Neural cell (in vitro differentiated cells): ENCODE measurements around the gene CNPPD1. TPM values are rescaled to one million over a fixed set of nuclear protein-coding genes. Genes with fewer than 3 reads are reported as not detected.

Source experiments
- H2AFZ ChIP-seq: fragments of 200-600, 300-800 bp; sonication (generic), shearing (Covaris generic); 2 replicates; pipeline ENCODE4 v1.6.0; 2014; ENCODE audit warnings: low read depth, mild to moderate bottlenecking, antibody characterized with exemption, low read length, moderate library complexity
- H3F3A ChIP-seq: fragments of 200-600 bp; shearing (Covaris generic); 2 replicates; pipeline ENCODE4 v1.6.1; 2016; ENCODE audit warnings: mild to moderate bottlenecking, moderate library complexity, mixed read lengths, antibody characterized with exemption, low read length; ENCODE audit not compliant: insufficient read depth, poor library complexity, severe bottlenecking
- H3K27ac ChIP-seq: fragments of 200-600, 300-800 bp; sonication (generic), shearing (Covaris generic); 2 replicates; pipeline ENCODE4 v1.5.1; 2014; ENCODE audit warnings: mild to moderate bottlenecking, low read length, moderate library complexity
- H3K27me3 ChIP-seq: fragments of 300-800, 200-600 bp; sonication (generic), shearing (Covaris generic); 2 replicates; pipeline ENCODE4 v1.6.0; 2014; ENCODE audit warnings: mild to moderate bottlenecking, low read depth, low read length, moderate library complexity; ENCODE audit not compliant: insufficient read depth
- H3K36me3 ChIP-seq: fragments of 300-800, 200-600 bp; sonication (generic), shearing (Covaris generic); 2 replicates; pipeline ENCODE4 v1.5.1; 2014; ENCODE audit warnings: mild to moderate bottlenecking, antibody characterized with exemption, low read length, moderate library complexity; ENCODE audit not compliant: insufficient read depth
- H3K4me2 ChIP-seq: fragments of 300-800, 200-600 bp; sonication (generic), shearing (Covaris generic); 2 replicates; pipeline ENCODE4 v1.6.0; 2014; ENCODE audit warnings: mild to moderate bottlenecking, low read length
- H3K4me3 ChIP-seq: fragments of 300-800, 200-600 bp; sonication (generic), shearing (Covaris generic); 2 replicates; pipeline ENCODE4 v1.5.1; 2014; ENCODE audit warnings: mild to moderate bottlenecking, low read length, moderate library complexity
- H3K79me2 ChIP-seq: fragments of 200-600 bp; shearing (Covaris generic); replicated peaks from 2 replicates; pipeline ENCODE4 v1.6.0; 2014; ENCODE audit warnings: mild to moderate bottlenecking, low read length, moderate library complexity; ENCODE audit not compliant: insufficient read depth
- H3K9ac ChIP-seq: fragments of 300-800, 200-600 bp; sonication (generic), shearing (Covaris generic); 2 replicates; pipeline ENCODE4 v1.6.1; 2016; ENCODE audit warnings: mild to moderate bottlenecking, low read length, mixed read lengths
- H3K9me2 ChIP-seq: fragments of 200-600 bp; shearing (Covaris generic); 2 replicates; pipeline ENCODE4 v1.6.1; 2016; ENCODE audit warnings: mild to moderate bottlenecking, low read length, mixed read lengths; ENCODE audit not compliant: insufficient read depth
- H3K9me3 ChIP-seq: fragments of 200-600, 300-800 bp; sonication (generic), shearing (Covaris generic); 2 replicates; pipeline ENCODE4 v1.6.1; 2016; ENCODE audit warnings: mild to moderate bottlenecking, mixed run types, low read length, moderate library complexity, mixed read lengths
- H4K20me1 ChIP-seq: fragments of 200-600 bp; shearing (Covaris generic); 2 replicates; pipeline ENCODE4 v1.6.1; 2016; ENCODE audit warnings: mild to moderate bottlenecking, mixed run types; ENCODE audit not compliant: insufficient read depth
- EP300 ChIP-seq: fragments of 450-650 bp; conservative IDR thresholded peaks from 2 replicates; pipeline ENCODE4 v1.6.1; 2014; ENCODE audit warnings: antibody characterized with exemption, mild to moderate bottlenecking, moderate library complexity; ENCODE audit not compliant: poor library complexity, severe bottlenecking
- EZH2 ChIP-seq: fragments of 200-600, 300-800 bp; shearing (Covaris generic), sonication (generic); IDR thresholded peaks from 2 replicates; pipeline ENCODE4 v1.6.1; 2014; ENCODE audit warnings: antibody characterized with exemption, low read length, borderline replicate concordance, mild to moderate bottlenecking; ENCODE audit not compliant: insufficient read depth, poor library complexity, severe bottlenecking
- MXI1 ChIP-seq: fragments of 450-650 bp; conservative IDR thresholded peaks from 2 replicates; pipeline ENCODE4 v1.6.1; 2014; ENCODE audit warnings: antibody characterized with exemption, mild to moderate bottlenecking; ENCODE audit not compliant: poor library complexity, severe bottlenecking
- POLR2AphosphoS5 ChIP-seq: IDR thresholded peaks from 2 replicates; pipeline ENCODE4 v1.6.1; 2012
- RAD21 ChIP-seq: fragments of 450-650 bp; conservative IDR thresholded peaks from 2 replicates; pipeline ENCODE4 v1.6.1; 2014; ENCODE audit warnings: antibody characterized with exemption, mild to moderate bottlenecking, moderate library complexity
- SMC3 ChIP-seq: fragments of 450-650 bp; conservative IDR thresholded peaks from 2 replicates; pipeline ENCODE4 v1.6.1; 2014; ENCODE audit warnings: antibody characterized with exemption, mild to moderate bottlenecking, moderate library complexity; ENCODE audit not compliant: poor library complexity
- TAF1 ChIP-seq: IDR thresholded peaks from 2 replicates; pipeline ENCODE4 v1.6.1; 2012; ENCODE audit warnings: low read depth
- polyA plus RNA-seq: library from polyadenylated mRNA; depleted of rRNA; stranded (reverse); fragments of >200 nt; gene quantifications from 2 replicates; pipeline ENCODE4 v1.2.3, GENCODE V29; 2014
- TF ChIP-seq, protein P1 (sequence below): IDR thresholded peaks from 2 replicates; pipeline ENCODE4 v1.6.1; 2012; ENCODE audit warnings: borderline replicate concordance
- TF ChIP-seq, protein P2 (sequence below): fragments of 450-650 bp; IDR thresholded peaks from 2 replicates; pipeline ENCODE4 v1.5.1; 2014; ENCODE audit warnings: antibody characterized with exemption, mild to moderate bottlenecking, moderate library complexity; ENCODE audit not compliant: poor library complexity, severe bottlenecking

The CNPPD1 gene
- polyA plus RNA-seq, 1 donor from 2014 or later: 89.1 TPM

DNA sequence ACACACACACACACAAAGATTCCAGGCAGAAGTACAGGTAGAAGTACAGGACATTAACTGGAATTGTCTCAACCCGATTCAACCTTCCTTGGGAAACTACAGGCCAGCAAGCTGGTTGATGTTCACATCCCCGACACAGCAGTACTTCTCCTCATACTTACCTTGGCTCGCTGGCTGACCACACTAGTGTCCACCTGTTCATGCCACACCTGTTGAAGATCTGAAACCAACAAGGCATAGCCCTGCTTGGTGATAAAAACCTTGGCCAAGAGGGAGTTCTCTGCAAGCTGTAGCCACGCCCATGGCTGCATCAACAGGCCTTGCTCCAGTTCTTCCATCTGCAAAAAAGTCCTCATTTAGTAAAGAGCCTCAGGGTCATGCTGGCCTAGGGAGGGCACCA is 18.7 kb downstream of the CNPPD1 start:
- no peaks in the 10 kb centered on the region for H3K27me3 ChIP-seq
- H3K9ac ChIP-seq: no peak overlapping the region
- TF ChIP-seq, protein P1, sequence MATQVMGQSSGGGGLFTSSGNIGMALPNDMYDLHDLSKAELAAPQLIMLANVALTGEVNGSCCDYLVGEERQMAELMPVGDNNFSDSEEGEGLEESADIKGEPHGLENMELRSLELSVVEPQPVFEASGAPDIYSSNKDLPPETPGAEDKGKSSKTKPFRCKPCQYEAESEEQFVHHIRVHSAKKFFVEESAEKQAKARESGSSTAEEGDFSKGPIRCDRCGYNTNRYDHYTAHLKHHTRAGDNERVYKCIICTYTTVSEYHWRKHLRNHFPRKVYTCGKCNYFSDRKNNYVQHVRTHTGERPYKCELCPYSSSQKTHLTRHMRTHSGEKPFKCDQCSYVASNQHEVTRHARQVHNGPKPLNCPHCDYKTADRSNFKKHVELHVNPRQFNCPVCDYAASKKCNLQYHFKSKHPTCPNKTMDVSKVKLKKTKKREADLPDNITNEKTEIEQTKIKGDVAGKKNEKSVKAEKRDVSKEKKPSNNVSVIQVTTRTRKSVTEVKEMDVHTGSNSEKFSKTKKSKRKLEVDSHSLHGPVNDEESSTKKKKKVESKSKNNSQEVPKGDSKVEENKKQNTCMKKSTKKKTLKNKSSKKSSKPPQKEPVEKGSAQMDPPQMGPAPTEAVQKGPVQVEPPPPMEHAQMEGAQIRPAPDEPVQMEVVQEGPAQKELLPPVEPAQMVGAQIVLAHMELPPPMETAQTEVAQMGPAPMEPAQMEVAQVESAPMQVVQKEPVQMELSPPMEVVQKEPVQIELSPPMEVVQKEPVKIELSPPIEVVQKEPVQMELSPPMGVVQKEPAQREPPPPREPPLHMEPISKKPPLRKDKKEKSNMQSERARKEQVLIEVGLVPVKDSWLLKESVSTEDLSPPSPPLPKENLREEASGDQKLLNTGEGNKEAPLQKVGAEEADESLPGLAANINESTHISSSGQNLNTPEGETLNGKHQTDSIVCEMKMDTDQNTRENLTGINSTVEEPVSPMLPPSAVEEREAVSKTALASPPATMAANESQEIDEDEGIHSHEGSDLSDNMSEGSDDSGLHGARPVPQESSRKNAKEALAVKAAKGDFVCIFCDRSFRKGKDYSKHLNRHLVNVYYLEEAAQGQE: no peak
- TF ChIP-seq POLR2AphosphoS5 (no peak), SMC3 (no peak), EZH2 (no peak)
- TF ChIP-seq, protein P2, sequence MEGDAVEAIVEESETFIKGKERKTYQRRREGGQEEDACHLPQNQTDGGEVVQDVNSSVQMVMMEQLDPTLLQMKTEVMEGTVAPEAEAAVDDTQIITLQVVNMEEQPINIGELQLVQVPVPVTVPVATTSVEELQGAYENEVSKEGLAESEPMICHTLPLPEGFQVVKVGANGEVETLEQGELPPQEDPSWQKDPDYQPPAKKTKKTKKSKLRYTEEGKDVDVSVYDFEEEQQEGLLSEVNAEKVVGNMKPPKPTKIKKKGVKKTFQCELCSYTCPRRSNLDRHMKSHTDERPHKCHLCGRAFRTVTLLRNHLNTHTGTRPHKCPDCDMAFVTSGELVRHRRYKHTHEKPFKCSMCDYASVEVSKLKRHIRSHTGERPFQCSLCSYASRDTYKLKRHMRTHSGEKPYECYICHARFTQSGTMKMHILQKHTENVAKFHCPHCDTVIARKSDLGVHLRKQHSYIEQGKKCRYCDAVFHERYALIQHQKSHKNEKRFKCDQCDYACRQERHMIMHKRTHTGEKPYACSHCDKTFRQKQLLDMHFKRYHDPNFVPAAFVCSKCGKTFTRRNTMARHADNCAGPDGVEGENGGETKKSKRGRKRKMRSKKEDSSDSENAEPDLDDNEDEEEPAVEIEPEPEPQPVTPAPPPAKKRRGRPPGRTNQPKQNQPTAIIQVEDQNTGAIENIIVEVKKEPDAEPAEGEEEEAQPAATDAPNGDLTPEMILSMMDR: no peak
- H3K79me2 ChIP-seq: no peaks in the 10 kb centered on the region
- no peak overlapping the region for H2AFZ ChIP-seq
- no peaks in the 10 kb centered on the region for H3K9me2 ChIP-seq
- no peaks in the 10 kb centered on the region for H3K36me3 ChIP-seq
- no peak overlapping the region for H3K4me3 ChIP-seq
- H3F3A ChIP-seq: no peaks in the 10 kb centered on the region
- H3K9me3 ChIP-seq: no peaks in the 10 kb centered on the region
- H3K4me2 ChIP-seq: no peak overlapping the region
- H4K20me1 ChIP-seq: no peaks in the 10 kb centered on the region
- H3K27ac ChIP-seq: no peak overlapping the region

DNA sequence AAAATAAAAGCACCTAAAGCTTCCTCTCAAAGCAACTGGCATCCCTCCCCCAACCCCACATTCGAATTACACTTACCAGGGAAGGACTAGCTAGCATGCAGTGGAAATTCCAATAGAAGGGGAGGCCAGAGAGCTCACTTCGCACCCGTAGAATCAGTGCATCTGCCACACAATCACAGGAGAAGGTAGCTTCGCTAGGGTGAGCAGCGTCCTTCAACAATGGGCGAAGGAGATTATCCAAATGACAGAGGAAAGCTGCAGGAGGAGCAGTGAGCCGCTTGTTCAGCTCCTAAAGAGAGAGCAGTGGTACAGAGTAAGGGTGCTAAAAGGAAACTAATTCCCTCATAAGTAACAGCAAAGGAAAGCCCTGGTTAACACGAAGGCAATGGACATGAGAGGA is 19.3 kb downstream of the CNPPD1 start:
- H4K20me1 ChIP-seq: no peaks in the 10 kb centered on the region
- H3F3A ChIP-seq: no peaks in the 10 kb centered on the region
- H3K27ac ChIP-seq: no peak overlapping the region
- no peaks in the 10 kb centered on the region for H3K36me3 ChIP-seq
- H3K27me3 ChIP-seq: no peaks in the 10 kb centered on the region
- H3K9me2 ChIP-seq: no peaks in the 10 kb centered on the region
- H2AFZ ChIP-seq: no peak overlapping the region
- TF ChIP-seq EP300: no peak
- TF ChIP-seq MXI1: no peak
- TF ChIP-seq POLR2AphosphoS5: no peak
- no peak for TF ChIP-seq EZH2
- TF ChIP-seq, protein P2: no peak
- no peak for TF ChIP-seq RAD21
- no peak for TF ChIP-seq TAF1
- TF ChIP-seq SMC3: no peak
- TF ChIP-seq, protein P1: no peak
- H3K4me3 ChIP-seq: no peak overlapping the region
- no peaks in the 10 kb centered on the region for H3K9me3 ChIP-seq
- H3K4me2 ChIP-seq: no peak overlapping the region
- H3K79me2 ChIP-seq: no peaks in the 10 kb centered on the region
- no peak overlapping the region for H3K9ac ChIP-seq
